HG02759 (cell line): ENCODE data around the gene EXOC3L1.

Source experiments
- ATAC-seq: cut with Tn5 transposase; IDR thresholded peaks from one replicate; pipeline ENCODE4 v1.9.1; 2021; ENCODE audit warnings: mild to moderate bottlenecking, moderate library complexity; ENCODE audit not compliant: unreplicated experiment

EXOC3L1 gene

DNA sequence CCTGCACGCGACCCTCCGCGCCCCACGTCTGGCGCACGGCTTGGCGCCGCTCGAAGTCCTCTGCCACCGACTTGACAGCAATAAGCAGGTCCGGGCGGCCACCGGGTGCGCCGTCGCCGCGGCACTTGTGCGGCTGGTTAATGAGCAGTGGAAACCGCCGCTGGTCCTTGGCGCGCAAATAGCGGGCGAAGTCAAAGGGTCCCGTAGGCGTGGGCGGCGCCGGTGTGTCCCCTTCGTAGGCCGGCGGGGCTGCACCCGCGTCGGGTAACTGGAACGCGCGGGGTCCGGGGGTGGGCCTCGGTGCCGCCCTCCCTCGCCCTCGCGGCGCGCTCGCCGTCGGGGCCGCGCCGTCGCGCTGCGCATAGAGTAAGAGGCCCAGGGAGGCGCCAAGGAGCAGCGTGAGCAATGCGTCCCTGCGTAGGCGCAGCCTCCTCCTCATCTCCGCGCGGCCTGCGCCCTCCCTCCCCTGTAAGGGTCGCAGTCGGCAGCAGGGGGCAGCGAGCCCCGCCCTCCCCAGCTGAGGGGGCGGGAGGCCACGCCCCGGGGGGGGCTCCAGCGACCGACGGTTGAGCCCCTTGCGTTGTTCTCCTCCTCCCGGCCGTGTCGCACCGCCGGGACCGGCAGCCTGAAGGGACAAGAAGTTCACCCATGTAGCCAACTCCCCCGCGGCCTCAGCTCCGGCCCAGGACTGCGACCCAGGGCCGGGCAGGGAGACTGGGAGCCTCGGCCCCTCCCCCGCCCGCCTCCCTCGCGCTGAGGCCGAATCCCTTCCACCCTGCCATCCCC lies 39.7 kb downstream of the EXOC3L1 start:
- peak; percentile 47 for ATAC-seq

- no peak for ATAC-seq
Observed at GRCh38 chr16:67149276-67150046, 40.5 kb downstream of the EXOC3L1 start.

DNA sequence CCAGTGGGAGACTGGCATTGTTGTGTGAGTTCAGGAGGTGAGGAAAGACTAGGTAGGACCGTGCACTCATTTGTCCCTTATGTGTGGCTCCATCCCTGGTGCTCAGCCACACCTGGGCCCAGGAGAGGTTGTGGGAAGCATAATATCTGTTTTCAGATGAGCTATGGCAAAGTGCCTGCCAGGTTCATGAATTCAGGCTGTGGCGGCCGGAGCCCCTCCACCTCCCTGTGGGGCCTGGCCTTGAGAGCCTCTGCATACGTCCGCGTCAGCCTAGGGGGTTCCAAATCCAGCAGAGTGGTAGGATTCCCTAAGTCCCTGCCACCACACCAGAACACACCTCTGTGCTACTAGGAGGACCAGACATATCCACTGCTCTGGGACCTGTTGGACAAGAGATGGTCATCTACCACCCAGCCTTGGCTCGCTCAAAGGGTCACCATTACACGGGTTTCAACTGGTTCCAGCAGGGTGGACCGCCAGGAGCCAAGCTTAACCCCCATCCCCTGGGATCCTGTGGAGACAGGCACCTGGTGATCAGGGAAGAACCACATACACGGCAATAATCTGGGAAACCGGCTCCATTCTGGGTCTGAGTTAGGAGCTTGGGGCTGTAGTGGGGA lies 41.2 kb downstream of the EXOC3L1 start:
- no peak for ATAC-seq

GRCh38 chr16:67148221-67148620 lies 41.7 kb downstream of the EXOC3L1 start:
- ATAC-seq = no peak

- ATAC-seq = no peak
Observed at GRCh38 chr16:67147437-67148140, 42.3 kb downstream of the EXOC3L1 start.

DNA sequence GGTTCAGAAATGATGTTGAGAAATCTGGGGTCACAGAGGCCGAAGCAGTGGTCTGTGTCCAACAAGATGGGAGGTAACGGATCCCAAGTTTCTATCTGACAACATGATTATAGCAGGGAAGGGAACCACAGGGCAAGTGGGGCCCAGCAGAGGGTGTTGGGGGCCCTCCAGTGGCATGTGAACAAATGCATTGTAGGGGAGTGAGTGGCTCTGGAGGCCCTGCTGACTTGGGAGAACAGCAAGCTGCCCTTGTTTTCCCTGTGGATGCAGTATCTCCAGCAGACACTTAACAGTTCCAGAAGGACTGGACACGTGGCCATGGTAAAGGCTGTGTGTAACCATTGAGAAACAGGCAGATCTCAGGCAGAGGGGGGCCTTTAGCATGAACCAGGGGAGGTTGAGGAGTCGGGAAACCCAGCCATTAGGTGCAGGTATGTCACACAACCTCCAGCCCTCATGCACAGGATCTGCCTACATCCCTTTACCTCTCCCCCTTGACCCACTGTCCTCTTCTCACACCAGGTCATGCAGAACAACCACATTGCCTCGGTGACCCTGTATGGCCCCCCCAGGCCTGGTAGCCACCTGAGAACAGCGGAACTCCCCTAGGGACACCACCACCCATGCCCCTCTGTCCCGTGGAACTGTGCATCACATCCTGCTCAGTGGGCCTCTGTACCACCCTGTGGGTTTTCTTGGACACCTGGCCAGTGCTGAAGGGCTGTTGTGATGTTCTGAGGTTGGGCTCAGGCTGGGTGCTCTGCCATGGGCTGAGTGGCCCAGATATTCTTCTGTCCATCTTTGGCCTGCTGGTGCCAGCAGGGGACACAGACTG lies 43.2 kb downstream of the EXOC3L1 start:
- no peak for ATAC-seq

DNA sequence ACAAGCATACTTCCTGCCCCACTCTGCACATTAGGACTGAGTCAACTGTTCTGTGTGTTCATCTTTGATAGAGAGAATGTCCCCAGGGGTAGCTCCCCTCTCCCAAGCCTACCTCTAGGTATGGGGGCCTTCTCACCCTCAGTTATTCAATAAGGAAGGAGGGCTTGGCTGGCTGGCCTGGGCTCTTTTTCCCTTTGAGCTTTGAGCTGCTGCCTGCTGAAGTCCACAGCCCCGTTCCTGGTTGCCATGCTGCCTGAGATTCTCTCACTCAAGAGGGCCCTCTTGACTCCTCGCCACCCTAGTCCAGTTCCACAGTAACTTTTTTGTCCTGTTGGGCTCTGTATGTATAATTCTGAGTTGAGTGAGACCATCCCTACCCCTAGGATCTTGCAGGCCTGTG lies 44.2 kb downstream of the EXOC3L1 start:
- ATAC-seq = no peak

DNA sequence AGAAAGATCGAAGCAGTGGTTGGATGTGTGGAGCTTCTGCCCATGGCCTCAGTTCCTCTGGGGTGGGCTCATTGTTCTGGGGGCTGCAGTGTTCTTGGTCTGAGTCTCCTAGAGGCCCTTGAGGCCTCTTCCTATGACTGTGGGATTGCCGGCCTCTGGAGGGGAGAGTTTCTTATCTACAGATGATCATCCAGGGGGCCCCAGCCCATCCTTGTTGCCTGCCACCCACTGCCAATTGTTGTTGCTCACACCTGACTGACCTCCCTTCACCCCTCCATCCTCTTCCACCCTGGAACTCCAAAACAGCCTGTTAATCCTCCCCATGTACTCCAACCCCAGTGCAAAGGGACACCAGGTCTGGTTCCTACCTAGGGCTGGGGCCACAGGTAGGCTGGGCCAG lies 45.0 kb downstream of the EXOC3L1 start:
- no peak for ATAC-seq

DNA sequence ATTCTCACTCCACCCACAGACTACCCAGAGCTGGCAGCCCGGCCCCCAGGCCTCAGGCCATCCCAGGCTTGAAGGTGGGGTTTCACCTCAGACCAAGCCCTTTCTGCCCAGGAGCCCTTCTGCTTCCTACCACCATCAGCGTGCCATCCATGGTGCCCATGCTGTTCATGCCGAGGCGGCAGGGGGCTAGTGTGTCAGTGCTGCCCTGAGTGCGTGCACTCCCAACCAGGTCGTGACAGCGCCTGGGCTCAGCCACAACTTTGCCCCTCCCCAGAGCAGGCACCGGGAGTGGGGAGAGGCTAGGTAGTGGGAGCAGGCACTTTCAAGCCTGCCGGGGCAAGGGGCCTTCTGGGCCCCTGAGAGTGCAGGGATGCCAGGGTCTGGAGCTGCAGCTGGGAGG lies 47.6 kb downstream of the EXOC3L1 start:
- ATAC-seq = no peak

GRCh38 chr16:67141391-67141790 lies 48.5 kb downstream of the EXOC3L1 start:
- ATAC-seq = no peak

DNA sequence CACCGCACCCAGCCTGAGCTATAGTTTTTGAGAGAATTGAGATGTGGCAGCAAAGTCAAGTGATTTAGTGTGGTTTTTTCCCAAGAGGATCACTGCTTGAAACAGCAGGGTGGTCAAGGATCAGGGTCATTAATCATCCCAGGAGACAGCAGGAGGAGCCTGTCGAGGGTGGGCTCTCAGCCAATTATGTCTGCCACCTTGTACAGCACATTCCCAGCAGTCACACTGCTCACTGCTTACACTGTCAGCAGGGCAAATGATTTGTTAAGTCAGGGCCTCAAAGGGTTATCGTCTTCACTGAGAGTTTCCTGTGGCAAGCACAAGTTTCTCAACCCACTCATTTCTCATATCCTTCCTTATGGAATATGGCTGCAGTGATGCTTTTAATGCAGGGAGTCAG lies 52.3 kb downstream of the EXOC3L1 start:
- ATAC-seq = no peak
